HEK293 (cell line): ENCODE data around the gene STAT3.

Source experiments
- EGR2 ChIP-seq: fragments of 450-650 bp; formaldehyde crosslinking; IDR thresholded peaks from 2 replicates; pipeline ENCODE4 v1.5.1; 2016; ENCODE audit warnings: low read depth, missing biosample characterization, missing genetic modification characterization
- HOXA7 ChIP-seq: sonication (generic); formaldehyde crosslinking; IDR thresholded peaks from 2 replicates; pipeline ENCODE4 v1.8.1; 2022; ENCODE audit warnings: missing genetic modification reagents, borderline replicate concordance
- KLF1 ChIP-seq: fragments of 450-650 bp; formaldehyde crosslinking; IDR thresholded peaks from 2 replicates; pipeline ENCODE4 v1.5.1; 2016; ENCODE audit warnings: missing biosample characterization, missing genetic modification characterization
- KLF7 ChIP-seq: fragments of 450-650 bp; formaldehyde crosslinking; IDR thresholded peaks from 2 replicates; pipeline ENCODE4 v1.5.1; 2016; ENCODE audit warnings: missing biosample characterization, missing genetic modification characterization, borderline replicate concordance
- WT1 ChIP-seq: fragments of 450-650 bp; formaldehyde crosslinking; IDR thresholded peaks from 2 replicates; pipeline ENCODE4 v1.5.1; 2016; ENCODE audit warnings: missing biosample characterization, missing genetic modification characterization
- YY1 ChIP-seq: fragments of 450-650 bp; formaldehyde crosslinking; IDR thresholded peaks from 2 replicates; pipeline ENCODE4 v1.5.1; 2018; ENCODE audit warnings: missing biosample characterization, missing genetic modification characterization
- ZBTB21 ChIP-seq: fragments of 450-650 bp; formaldehyde crosslinking; IDR thresholded peaks from 2 replicates; pipeline ENCODE4 v1.5.1; 2017; ENCODE audit warnings: missing biosample characterization, missing genetic modification characterization
- ZFHX2 ChIP-seq: fragments of 450-650 bp; formaldehyde crosslinking; conservative IDR thresholded peaks from 2 replicates; pipeline ENCODE4 v1.5.1; 2016; ENCODE audit warnings: missing biosample characterization, missing genetic modification characterization
- ZFP41 ChIP-seq: fragments of 450-650 bp; formaldehyde crosslinking; IDR thresholded peaks from 2 replicates; pipeline ENCODE4 v1.5.1; 2016; ENCODE audit warnings: missing biosample characterization, missing genetic modification characterization, borderline replicate concordance
- ZNF132 ChIP-seq: fragments of 450-650 bp; formaldehyde crosslinking; IDR thresholded peaks from 2 replicates; pipeline ENCODE4 v1.5.1; 2017; ENCODE audit warnings: missing biosample characterization, missing genetic modification characterization, borderline replicate concordance
- ZNF148 ChIP-seq: fragments of 450-650 bp; formaldehyde crosslinking; IDR thresholded peaks from 2 replicates; pipeline ENCODE4 v1.5.0; 2017; ENCODE audit warnings: missing biosample characterization, missing genetic modification characterization, borderline replicate concordance
- ZNF175 ChIP-seq: fragments of 450-650 bp; formaldehyde crosslinking; IDR thresholded peaks from 2 replicates; pipeline ENCODE4 v1.5.1; 2016; ENCODE audit warnings: missing biosample characterization, missing genetic modification characterization
- ZNF184 ChIP-seq: fragments of 450-650 bp; IDR thresholded peaks from 2 replicates; pipeline ENCODE4 v1.5.1; 2018; ENCODE audit warnings: missing biosample characterization, mild to moderate bottlenecking, missing genetic modification characterization
- ZNF19 ChIP-seq: fragments of 450-650 bp; formaldehyde crosslinking; IDR thresholded peaks from 2 replicates; pipeline ENCODE4; 2016; ENCODE audit warnings: missing biosample characterization, missing genetic modification characterization, low read depth
- ZNF211 ChIP-seq: fragments of 450-650 bp; formaldehyde crosslinking; IDR thresholded peaks from 2 replicates; pipeline ENCODE4 v1.5.1; 2016; ENCODE audit warnings: low read depth, missing biosample characterization, missing genetic modification characterization
- ZNF214 ChIP-seq: fragments of 450-650 bp; formaldehyde crosslinking; IDR thresholded peaks from 2 replicates; pipeline ENCODE4 v1.5.1; 2017; ENCODE audit warnings: missing biosample characterization, mild to moderate bottlenecking, missing genetic modification characterization, borderline replicate concordance
- ZNF239 ChIP-seq: fragments of 450-650 bp; formaldehyde crosslinking; IDR thresholded peaks from 2 replicates; pipeline ENCODE4 v1.5.1; 2016; ENCODE audit warnings: missing biosample characterization, missing genetic modification characterization
- ZNF266 ChIP-seq: fragments of 450-650 bp; formaldehyde crosslinking; IDR thresholded peaks from 2 replicates; pipeline ENCODE4 v1.5.1; 2016; ENCODE audit warnings: missing biosample characterization, missing genetic modification characterization, low read depth
- ZNF426 ChIP-seq: fragments of 450-650 bp; formaldehyde crosslinking; IDR thresholded peaks from 2 replicates; pipeline ENCODE4 v1.5.1; 2017; ENCODE audit warnings: missing biosample characterization, missing genetic modification characterization, mild to moderate bottlenecking, inconsistent platforms, moderate library complexity
- ZNF433 ChIP-seq: fragments of 450-650 bp; formaldehyde crosslinking; IDR thresholded peaks from 2 replicates; pipeline ENCODE4 v1.5.1; 2016; ENCODE audit warnings: missing biosample characterization, missing genetic modification characterization, low read depth
- ZNF473 ChIP-seq: fragments of 450-650 bp; formaldehyde crosslinking; IDR thresholded peaks from 2 replicates; pipeline ENCODE4 v1.5.1; 2017; ENCODE audit warnings: missing biosample characterization, missing genetic modification characterization
- ZNF514 ChIP-seq: fragments of 450-650 bp; formaldehyde crosslinking; IDR thresholded peaks from 2 replicates; pipeline ENCODE4 v1.5.1; 2016; ENCODE audit warnings: missing biosample characterization, missing genetic modification characterization
- ZNF521 ChIP-seq: fragments of 450-650 bp; formaldehyde crosslinking; IDR thresholded peaks from 2 replicates; pipeline ENCODE4 v1.5.1; 2017; ENCODE audit warnings: missing biosample characterization, mild to moderate bottlenecking, missing genetic modification characterization
- ZNF585B ChIP-seq: fragments of 450-650 bp; formaldehyde crosslinking; IDR thresholded peaks from 2 replicates; pipeline ENCODE4 v1.5.1; 2016; ENCODE audit warnings: missing biosample characterization, missing genetic modification characterization
- ZNF600 ChIP-seq: fragments of 450-650 bp; formaldehyde crosslinking; IDR thresholded peaks from 2 replicates; pipeline ENCODE4 v1.5.1; 2016; ENCODE audit warnings: missing biosample characterization, missing genetic modification characterization
- ZNF626 ChIP-seq: fragments of 450-650 bp; sonication (Bioruptor Pico); formaldehyde crosslinking; IDR thresholded peaks from 2 replicates; pipeline ENCODE4 v1.5.1; 2018; ENCODE audit warnings: missing biosample characterization, missing genetic modification characterization, inconsistent platforms
- ZNF629 ChIP-seq: fragments of 450-650 bp; formaldehyde crosslinking; IDR thresholded peaks from 2 replicates; pipeline ENCODE4 v1.5.1; 2017; ENCODE audit warnings: missing biosample characterization, missing genetic modification characterization
- ZNF639 ChIP-seq: fragments of 450-650 bp; formaldehyde crosslinking; IDR thresholded peaks from 2 replicates; pipeline ENCODE4 v1.5.1; 2016; ENCODE audit warnings: missing biosample characterization, missing genetic modification characterization
- ZNF701 ChIP-seq: fragments of 450-650 bp; formaldehyde crosslinking; IDR thresholded peaks from 2 replicates; pipeline ENCODE4 v1.5.1; 2016; ENCODE audit warnings: missing biosample characterization, missing genetic modification characterization
- ZSCAN23 ChIP-seq: fragments of 450-650 bp; formaldehyde crosslinking; IDR thresholded peaks from 2 replicates; pipeline ENCODE4 v1.5.1; 2016; ENCODE audit warnings: missing biosample characterization, missing genetic modification characterization
- ZSCAN5A ChIP-seq: fragments of 450-650 bp; formaldehyde crosslinking; IDR thresholded peaks from 2 replicates; pipeline ENCODE4 v1.5.1; 2016; ENCODE audit warnings: missing biosample characterization, missing genetic modification characterization
- TF ChIP-seq, protein P1 (sequence below): fragments of 450-650 bp; formaldehyde crosslinking; optimal IDR thresholded peaks from 2 replicates; pipeline ENCODE3; 2016; ENCODE audit warnings: missing biosample characterization, mild to moderate bottlenecking, missing genetic modification characterization
- TF ChIP-seq, protein P2 (sequence below): fragments of 450-650 bp; formaldehyde crosslinking; IDR thresholded peaks from 2 replicates; pipeline ENCODE4 v1.5.1; 2017; ENCODE audit warnings: missing biosample characterization, mild to moderate bottlenecking, missing genetic modification characterization, moderate library complexity

The STAT3 gene

GRCh38 chr17:42276609-42277341 is 111.5 kb downstream of the STAT3 start (continued):
- no peak for TF ChIP-seq HOXA7
- TF ChIP-seq EGR2 (tag by site-specific recombination) = no peak
- 0 out of 2 replicates have a peak, but pooled peaks have one; percentile 19 for TF ChIP-seq ZSCAN5A
- no peak for TF ChIP-seq ZNF701 (tag by site-specific recombination)
- no peak for TF ChIP-seq ZNF266 (tag by site-specific recombination)
- TF ChIP-seq KLF1 = no peak
- no peak for TF ChIP-seq ZNF585B (tag by site-specific recombination)
- no peak for TF ChIP-seq ZNF626 (tag by site-specific recombination)
- no peak for TF ChIP-seq ZNF184 (tag by site-specific recombination)
- no peak for TF ChIP-seq ZNF132 (tag by site-specific recombination)
- no peak for TF ChIP-seq ZNF211
- no peak for TF ChIP-seq WT1
- TF ChIP-seq ZNF514 (tag by site-specific recombination) = no peak
- TF ChIP-seq ZNF239 (tag by site-specific recombination) = no peak
- TF ChIP-seq ZFP41 (tag by site-specific recombination) = no peak
- TF ChIP-seq ZNF629 = peak; percentile 17; the same call in 1 of the 2 replicates
- no peak for TF ChIP-seq ZNF433 (tag by site-specific recombination)
- TF ChIP-seq, protein P1, sequence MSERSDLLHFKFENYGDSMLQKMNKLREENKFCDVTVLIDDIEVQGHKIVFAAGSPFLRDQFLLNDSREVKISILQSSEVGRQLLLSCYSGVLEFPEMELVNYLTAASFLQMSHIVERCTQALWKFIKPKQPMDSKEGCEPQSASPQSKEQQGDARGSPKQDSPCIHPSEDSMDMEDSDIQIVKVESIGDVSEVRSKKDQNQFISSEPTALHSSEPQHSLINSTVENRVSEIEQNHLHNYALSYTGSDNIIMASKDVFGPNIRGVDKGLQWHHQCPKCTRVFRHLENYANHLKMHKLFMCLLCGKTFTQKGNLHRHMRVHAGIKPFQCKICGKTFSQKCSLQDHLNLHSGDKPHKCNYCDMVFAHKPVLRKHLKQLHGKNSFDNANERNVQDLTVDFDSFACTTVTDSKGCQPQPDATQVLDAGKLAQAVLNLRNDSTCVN = peak; percentile 56
- TF ChIP-seq ZNF473 (tag by site-specific recombination) = no peak
- no peak for TF ChIP-seq ZNF19
- TF ChIP-seq, protein P2, sequence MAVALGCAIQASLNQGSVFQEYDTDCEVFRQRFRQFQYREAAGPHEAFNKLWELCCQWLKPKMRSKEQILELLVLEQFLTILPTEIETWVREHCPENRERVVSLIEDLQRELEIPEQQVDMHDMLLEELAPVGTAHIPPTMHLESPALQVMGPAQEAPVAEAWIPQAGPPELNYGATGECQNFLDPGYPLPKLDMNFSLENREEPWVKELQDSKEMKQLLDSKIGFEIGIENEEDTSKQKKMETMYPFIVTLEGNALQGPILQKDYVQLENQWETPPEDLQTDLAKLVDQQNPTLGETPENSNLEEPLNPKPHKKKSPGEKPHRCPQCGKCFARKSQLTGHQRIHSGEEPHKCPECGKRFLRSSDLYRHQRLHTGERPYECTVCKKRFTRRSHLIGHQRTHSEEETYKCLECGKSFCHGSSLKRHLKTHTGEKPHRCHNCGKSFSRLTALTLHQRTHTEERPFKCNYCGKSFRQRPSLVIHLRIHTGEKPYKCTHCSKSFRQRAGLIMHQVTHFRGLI (tag by site-specific recombination) = no peak; the same call in 1 of the 2 replicates
- no peak for TF ChIP-seq ZNF600 (tag by site-specific recombination)
- TF ChIP-seq ZFHX2 = peak; percentile 35
- no peak for TF ChIP-seq ZNF521 (tag by site-specific recombination)
- no peak for TF ChIP-seq ZNF148 (tag by site-specific recombination)
- no peak for TF ChIP-seq ZNF214 (tag by site-specific recombination)
- TF ChIP-seq ZNF639 = no peak
- no peak for TF ChIP-seq KLF7 (tag by site-specific recombination)
- no peak for TF ChIP-seq ZBTB21 (tag by site-specific recombination)
- TF ChIP-seq ZNF426 = no peak
- no peak for TF ChIP-seq YY1 (tag by site-specific recombination)
- TF ChIP-seq ZSCAN23 (tag by site-specific recombination) = no peak
- no peak for TF ChIP-seq ZNF175 (tag by site-specific recombination)
